ENCODE measurements around the gene RGL1.
"Not testable (repeated sequence)": the region's sequence is repeated elsewhere in the genome, so short reads cannot be mapped to it uniquely, and the experiment has no call there.

The RGL1 gene

GRCh38 chr1:183780159-183780558 is 24.8 kb upstream of the RGL1 start:
- no peak for TF ChIP-seq CTCF (IDR thresholded peaks at IDR 0.05)
- H3K27me3 ChIP-seq, result no peaks in the 10 kb centered on the region
- H3K4me3 ChIP-seq (ENCODE audit: low read depth in 1 of 2, low read length in 1 of 2), result no peak overlapping the region
- no peaks in the 10 kb centered on the region for H3K36me3 ChIP-seq
- H3K9me3 ChIP-seq, result no peaks in the 10 kb centered on the region
- H3K27ac ChIP-seq, result no peak overlapping the region
- H3K4me1 ChIP-seq (ENCODE audit: control insufficient read depth in 1 of 2, insufficient read depth in 1 of 2, low read depth in 1 of 2, low read length in 1 of 2), result no peaks in the 10 kb centered on the region

- no peaks in the 10 kb centered on the region for H3K36me3 ChIP-seq
- no peaks in the 10 kb centered on the region for H3K27me3 ChIP-seq
- H3K4me1 ChIP-seq (ENCODE audit: control insufficient read depth in 1 of 2, insufficient read depth in 1 of 2, low read depth in 1 of 2, low read length in 1 of 2), result no peaks in the 10 kb centered on the region
- no peak overlapping the region for H3K4me3 ChIP-seq (ENCODE audit: low read depth in 1 of 2, low read length in 1 of 2)
- H3K27ac ChIP-seq, result no peak overlapping the region
- no peaks in the 10 kb centered on the region for H3K9me3 ChIP-seq
- no peak for TF ChIP-seq CTCF (IDR thresholded peaks at IDR 0.05)
Measured at GRCh38 chr1:183780757-183781156, 24.2 kb upstream of the RGL1 start.

- Histone ChIP-seq H3K9me3 (no peaks in the 10 kb centered on the region), H3K27me3 (no peaks in the 10 kb centered on the region), H3K27ac (no peak overlapping the region), H3K4me3 (ENCODE audit: low read depth in 1 of 2, low read length in 1 of 2) (no peak overlapping the region), H3K4me1 (ENCODE audit: control insufficient read depth in 1 of 2, insufficient read depth in 1 of 2, low read depth in 1 of 2, low read length in 1 of 2) (no peaks in the 10 kb centered on the region), H3K36me3 (no peaks in the 10 kb centered on the region)
- no peak for TF ChIP-seq CTCF (IDR thresholded peaks at IDR 0.05)
Measured at GRCh38 chr1:183783342-183783741, 21.6 kb upstream of the RGL1 start.

- Histone ChIP-seq H3K4me1 (ENCODE audit: control insufficient read depth in 1 of 2, insufficient read depth in 1 of 2, low read depth in 1 of 2, low read length in 1 of 2) (no peaks in the 10 kb centered on the region), H3K27me3 (no peaks in the 10 kb centered on the region), H3K9me3 (no peaks in the 10 kb centered on the region), H3K27ac (no peak overlapping the region), H3K36me3 (no peaks in the 10 kb centered on the region), H3K4me3 (ENCODE audit: low read depth in 1 of 2, low read length in 1 of 2) (no peak overlapping the region)
- TF ChIP-seq CTCF (IDR thresholded peaks at IDR 0.05), result no peak
Measured at GRCh38 chr1:183783767-183784637, 20.9 kb upstream of the RGL1 start.

- H3K27ac ChIP-seq; H3K9me3 ChIP-seq; H3K4me3 ChIP-seq (ENCODE audit: low read depth in 1 of 2, low read length in 1 of 2); H3K36me3 ChIP-seq; H3K27me3 ChIP-seq; H3K4me1 ChIP-seq (ENCODE audit: control insufficient read depth in 1 of 2, insufficient read depth in 1 of 2, low read depth in 1 of 2, low read length in 1 of 2): not testable (repeated sequence)
Measured at GRCh38 chr1:183785921-183786320, 19.0 kb upstream of the RGL1 start.

- H3K27ac ChIP-seq, result no peak overlapping the region
- no peaks in the 10 kb centered on the region for H3K4me1 ChIP-seq (ENCODE audit: control insufficient read depth in 1 of 2, insufficient read depth in 1 of 2, low read depth in 1 of 2, low read length in 1 of 2)
- H3K27me3 ChIP-seq, result no peaks in the 10 kb centered on the region
- TF ChIP-seq CTCF (IDR thresholded peaks at IDR 0.05), result no peak
- no peaks in the 10 kb centered on the region for H3K36me3 ChIP-seq
- no peak overlapping the region for H3K4me3 ChIP-seq (ENCODE audit: low read depth in 1 of 2, low read length in 1 of 2)
- H3K9me3 ChIP-seq, result no peaks in the 10 kb centered on the region
Measured at GRCh38 chr1:183787704-183788103, 17.2 kb upstream of the RGL1 start.
